Heart left ventricle (tissue), 13 donors: Measurements from ENCODE around the gene VWA5B1.

Experiments
- CTCF ChIP-seq, 12 donors: fragments of 200-600 bp; sonication (generic) in 4 of 12; IDR thresholded peaks; one replicate each; pipeline versions ENCODE4 v1.5.0 to v1.8.0; 2018 to 2022; ENCODE audit warnings: antibody characterized with exemption in 12 of 12, mild to moderate bottlenecking in 5 of 12
- POLR2A ChIP-seq, 2 donors: fragments of 450-650 bp; IDR thresholded peaks; one replicate each; pipeline ENCODE4 v1.6.1; 2017; ENCODE audit warnings: antibody characterized with exemption in 2 of 2, mild to moderate bottlenecking in 2 of 2, moderate library complexity in 2 of 2
- donor health status: ischemic (EF 13 %, LVEDD 7.1; RV severe dilation, severe dysfunction).
- donor health status: DM: no; HTN: yes; CAD: no.
- donor health status: DM: no; HTN: no; CAD: no.
- donor health status: ischemic (EF 25% LVEDD 6.9; RV normal size, moderate dysfunction).
- donor health status: ischemic (EF 25% LVEDD 5.7; RV mildly dilated, moderate dysfunction).
- donor health status: ischemic (EF 35%, LVEDD 5.7; RV mildly dilated, moderate dysfunction).
- donor health status: nonischemic (EF 11% LVEDD 7.7; RV severe dilation, severe dysfunction).
- donor health status: DM: yes; HTN: yes; CAD: no.
- donor health status: PGD.
- donor health status: ischemic (EF 29% LVEDD 5.4; RV normal size, mild dysfunction).
- donor health status: nonischemic (EF 23%, LVEDD 6.1; RV moderate dilation, normal function).

GRCh38 chr1:20301463-20302107, 10.9 kb downstream of the VWA5B1 start:
- TF ChIP-seq CTCF (IDR thresholded peaks at IDR 0.05) (no peak), POLR2A (IDR thresholded peaks at IDR 0.05) (no peak)
